Measurements from ENCODE around the gene DYNLRB1.

Gene DYNLRB1

DNA sequence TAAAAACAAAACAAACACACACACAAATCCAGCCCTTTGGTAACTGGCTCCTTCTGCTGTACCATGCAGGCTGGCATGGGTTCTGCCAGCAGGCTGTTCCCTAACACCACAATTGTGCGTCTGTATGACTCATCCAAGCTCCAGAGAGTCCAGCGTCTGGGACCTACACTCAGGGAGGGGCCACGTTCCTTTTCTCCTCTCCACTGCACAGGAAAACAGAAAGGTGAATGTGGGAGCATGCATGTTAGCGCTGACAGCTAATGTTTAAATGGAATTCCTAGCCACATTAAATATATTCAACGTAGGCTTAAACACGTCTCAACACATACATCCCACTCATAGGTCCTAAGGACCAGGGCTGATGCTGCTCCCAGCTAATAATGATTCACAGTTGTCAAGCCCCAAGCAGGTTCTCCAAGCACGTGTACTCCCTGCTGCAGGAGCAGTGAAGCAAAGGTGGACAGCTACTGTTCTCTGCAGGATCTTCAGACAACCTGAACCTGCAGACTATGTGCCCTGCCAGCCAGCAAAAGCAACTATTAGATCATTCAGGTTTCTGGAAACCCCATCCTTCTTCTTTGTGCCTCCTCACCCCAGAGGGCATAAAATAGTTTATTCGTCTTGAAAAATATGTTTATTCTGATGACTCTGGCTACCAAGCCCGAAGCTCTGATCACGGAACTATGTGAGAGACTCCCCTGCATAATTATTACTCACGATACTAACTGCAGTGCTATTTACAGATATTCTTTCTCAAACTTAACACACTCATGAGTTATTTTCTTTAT, 63.2 kb downstream of the DYNLRB1 start:
- peak; percentile 65 for DNase-seq (ENCODE audit: insufficient read length, low spot score)
- no peak for FAIRE-seq
- TF ChIP-seq POLR2A (IDR thresholded peaks at IDR 0.05; ENCODE audit: low read depth, low read length), result no peak

DNA sequence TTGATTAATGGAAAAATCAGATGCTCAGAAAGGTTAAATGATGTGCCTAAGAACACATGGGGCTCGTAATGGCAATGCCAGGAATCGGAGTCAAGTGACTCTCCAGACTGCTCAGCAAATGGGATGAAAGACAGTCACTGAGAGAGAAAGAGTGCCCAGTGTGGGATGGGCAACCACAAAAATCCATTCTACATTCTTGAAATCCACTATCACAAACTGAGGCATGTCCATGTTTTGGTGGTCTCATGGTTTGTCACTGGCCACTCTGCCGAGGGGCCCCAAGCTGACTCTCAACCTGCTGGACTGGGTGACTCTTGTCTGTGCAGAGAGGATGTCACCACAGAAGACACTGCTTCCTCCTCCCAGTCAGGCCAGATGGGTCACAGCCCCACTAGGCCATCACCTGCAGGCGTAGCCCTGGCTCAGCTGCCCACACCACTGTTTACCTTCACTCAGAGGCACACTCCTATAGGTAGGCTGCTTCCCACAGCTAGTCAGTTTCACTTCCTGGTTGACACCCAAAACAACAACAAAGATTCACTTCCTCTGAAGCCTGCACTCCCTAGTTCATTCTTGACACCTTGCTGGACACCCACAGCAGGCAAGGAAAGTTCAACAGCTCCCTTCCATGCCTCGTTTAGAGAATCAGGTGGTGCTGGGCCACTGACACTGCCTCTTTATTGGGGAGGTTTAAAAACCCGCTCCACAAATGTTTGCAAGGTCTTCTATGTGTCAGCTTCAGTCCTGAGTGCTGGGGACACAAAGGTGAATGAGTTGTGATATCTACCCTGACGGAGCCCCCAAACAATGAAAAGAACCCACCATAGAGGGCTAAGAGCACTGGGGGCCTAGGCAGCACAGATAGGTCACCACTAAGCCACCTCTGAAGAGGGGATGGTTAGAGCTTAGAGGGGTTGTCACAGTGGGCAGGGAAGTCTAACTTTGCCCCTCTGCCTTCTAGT, 64.0 kb downstream of the DYNLRB1 start:
- no peak for TF ChIP-seq POLR2A (IDR thresholded peaks at IDR 0.05; ENCODE audit: low read depth, low read length)
- no peak for DNase-seq (ENCODE audit: insufficient read length, low spot score)
- FAIRE-seq, result no peak

DNA sequence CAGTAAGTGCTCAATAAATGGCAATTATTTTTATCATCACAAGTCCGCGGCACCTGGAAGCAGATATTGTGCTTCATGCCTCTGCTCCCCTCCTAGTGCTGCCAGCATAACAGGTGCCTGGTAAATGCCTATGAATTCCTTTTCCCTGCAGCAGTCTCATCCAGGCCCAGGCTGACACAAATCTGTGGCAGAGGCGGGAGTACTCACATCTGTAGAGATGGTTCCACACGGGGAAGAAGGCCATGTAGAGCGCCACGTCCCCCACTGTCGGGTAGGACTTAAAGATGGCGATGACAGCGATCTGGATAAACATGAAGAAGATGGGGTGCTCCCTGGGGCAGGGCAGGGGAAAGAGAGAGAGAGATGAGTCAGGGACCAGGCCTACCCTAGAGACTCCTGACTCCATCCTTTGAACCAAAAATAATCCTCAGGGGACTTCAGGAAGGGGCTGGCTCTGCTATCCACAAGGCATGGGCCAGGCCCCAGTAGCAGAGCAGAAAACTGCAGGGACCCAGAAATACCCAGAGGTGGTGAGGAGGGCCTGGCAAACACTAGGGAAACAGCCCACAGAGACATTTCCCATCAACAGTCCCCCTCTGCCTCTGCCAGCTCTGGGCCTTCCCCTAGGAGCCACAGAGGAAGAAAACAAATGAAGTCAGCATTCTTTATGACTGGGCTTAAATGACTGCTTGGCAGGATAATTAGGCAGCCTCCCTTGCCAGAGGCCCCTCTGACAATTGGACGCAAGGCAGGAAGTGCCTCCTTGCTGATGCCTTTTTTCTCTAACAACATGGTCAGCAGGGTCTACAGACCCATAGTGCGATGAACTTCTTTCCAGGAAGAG, 65.3 kb downstream of the DYNLRB1 start:
- TF ChIP-seq POLR2A (IDR thresholded peaks at IDR 0.05; ENCODE audit: low read depth, low read length), result no peak
- DNase-seq (ENCODE audit: insufficient read length, low spot score) (no peak), FAIRE-seq (no peak)

DNA sequence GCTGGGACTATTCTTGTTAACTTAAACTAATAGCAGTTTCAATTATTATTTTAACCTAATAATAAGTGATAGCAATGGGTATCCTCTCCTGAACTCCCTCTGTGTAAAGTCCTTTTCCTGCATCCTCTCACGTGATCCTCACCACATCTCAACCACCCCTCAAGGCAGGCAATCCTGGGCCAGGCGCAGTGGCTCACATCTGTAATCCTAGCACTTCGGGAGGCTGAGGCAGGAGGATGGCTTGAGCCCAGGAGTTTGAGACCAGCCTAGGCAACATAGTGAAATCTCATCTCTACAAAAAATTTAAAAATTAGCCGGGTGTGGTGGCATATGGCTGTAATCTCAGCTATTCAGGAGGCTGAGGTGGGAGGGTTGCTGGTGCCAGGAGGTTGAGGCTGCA, 66.0 kb downstream of the DYNLRB1 start:
- FAIRE-seq (no peak), DNase-seq (ENCODE audit: insufficient read length, low spot score) (no peak)
- TF ChIP-seq POLR2A (IDR thresholded peaks at IDR 0.05; ENCODE audit: low read depth, low read length), result no peak

DNA sequence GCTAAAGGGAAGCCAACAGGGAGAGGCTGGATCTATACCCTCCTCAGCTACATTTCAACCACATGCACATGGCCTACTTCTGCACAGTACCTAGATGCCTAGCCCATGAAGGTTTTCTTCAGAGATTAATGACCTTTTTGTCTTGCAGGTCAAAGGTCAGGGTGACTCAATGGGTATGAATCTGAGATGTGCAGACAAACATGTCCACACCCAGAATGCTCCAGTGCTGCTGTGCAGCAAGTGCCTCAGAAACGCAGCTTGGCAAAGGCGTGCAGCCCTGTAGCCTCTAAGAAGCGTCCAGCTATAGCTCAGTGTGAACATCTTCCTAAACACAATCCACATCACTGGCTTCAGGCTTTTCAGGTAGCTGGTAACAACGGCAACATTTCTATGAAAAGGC, 66.7 kb downstream of the DYNLRB1 start:
- no peak for FAIRE-seq
- TF ChIP-seq POLR2A (IDR thresholded peaks at IDR 0.05; ENCODE audit: low read depth, low read length), result no peak
- DNase-seq (ENCODE audit: insufficient read length, low spot score), result no peak

DNA sequence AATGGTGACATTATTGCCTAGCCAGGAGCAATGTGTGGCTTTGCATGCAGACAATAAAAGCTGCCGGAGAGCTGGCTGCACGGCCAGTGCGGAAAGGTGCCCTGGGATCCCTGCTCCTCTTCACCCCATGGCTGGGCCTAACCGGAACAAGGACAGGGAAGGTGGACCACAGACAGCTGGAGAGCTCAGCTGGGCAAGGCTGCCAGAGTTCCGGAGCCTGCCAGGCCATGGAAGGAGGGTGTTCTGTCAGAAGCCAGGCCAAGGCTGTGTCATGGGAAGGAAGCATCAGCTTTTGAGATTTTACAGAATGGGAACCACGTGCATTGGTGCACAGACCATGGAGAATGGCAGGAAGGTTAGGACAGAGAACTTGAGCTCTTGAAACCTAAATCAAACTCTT, 67.3 kb downstream of the DYNLRB1 start:
- no peak for FAIRE-seq
- TF ChIP-seq POLR2A (IDR thresholded peaks at IDR 0.05; ENCODE audit: low read depth, low read length), result no peak
- DNase-seq (ENCODE audit: insufficient read length, low spot score), result no peak

DNA sequence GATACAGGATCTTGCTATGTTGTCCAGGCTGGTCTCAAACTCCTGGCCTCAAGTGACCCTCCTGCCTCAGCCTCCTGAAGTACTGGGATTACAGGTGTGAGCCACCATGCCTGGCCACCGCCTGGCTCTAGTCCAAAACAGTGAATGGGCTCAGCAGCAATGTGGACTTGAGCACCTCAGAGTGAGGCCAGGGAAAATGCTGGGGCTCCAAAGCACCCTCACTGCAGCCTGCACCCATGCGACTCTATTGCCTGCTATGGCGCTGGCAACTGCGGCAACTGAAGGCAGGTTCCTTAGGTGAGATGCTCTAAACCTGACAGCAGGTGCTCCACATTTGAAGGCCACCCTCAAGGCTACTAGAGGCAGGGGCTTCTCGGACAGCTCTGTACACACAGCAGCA, 68.8 kb downstream of the DYNLRB1 start:
- FAIRE-seq (no peak), DNase-seq (ENCODE audit: insufficient read length, low spot score) (no peak)
- TF ChIP-seq POLR2A (IDR thresholded peaks at IDR 0.05; ENCODE audit: low read depth, low read length), result no peak

DNA sequence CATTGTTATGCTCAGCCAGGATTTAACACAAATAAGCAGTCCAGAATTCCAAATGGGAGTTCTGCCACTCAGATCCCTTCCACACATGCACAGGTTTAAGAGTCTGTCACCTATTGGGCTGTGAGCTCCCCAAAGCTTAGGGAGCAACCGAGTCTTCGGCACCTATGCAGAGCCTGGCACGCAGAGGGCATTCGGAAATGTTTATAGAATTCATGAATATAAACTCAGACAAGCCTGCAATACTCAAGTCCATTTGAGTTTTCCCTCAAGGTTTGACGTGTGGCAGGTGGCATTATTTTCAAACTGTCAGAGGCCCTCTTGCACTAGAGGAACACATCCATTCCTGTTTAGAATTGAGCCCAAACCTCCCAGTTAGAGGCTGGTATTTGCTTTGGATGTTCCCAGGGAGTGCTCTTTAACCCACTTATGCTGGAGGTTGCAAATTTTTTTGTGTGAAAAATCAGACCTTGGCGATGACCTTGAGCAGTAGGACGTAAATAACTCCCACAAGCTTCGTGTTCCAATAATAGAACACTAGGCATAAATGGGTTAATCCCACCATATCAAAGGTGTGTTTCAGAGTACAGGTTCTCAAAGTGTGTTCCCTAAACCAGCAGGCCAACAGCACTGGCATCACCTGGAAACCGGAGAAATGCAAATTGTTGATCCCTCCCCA, 70.4 kb downstream of the DYNLRB1 start:
- TF ChIP-seq POLR2A (IDR thresholded peaks at IDR 0.05; ENCODE audit: low read depth, low read length), result no peak
- DNase-seq (ENCODE audit: insufficient read length, low spot score), result no peak
- no peak for FAIRE-seq

Data from H54 (cell line).